Cardiac fibroblast (primary cell): ENCODE results near the gene FAM151A.

ENCODE experiments used
- DNase-seq, 2 donors: peaks; one replicate each; pipeline versions ENCODE4 v3.0.0 to v3.0.0-alpha.2; 2010; ENCODE audit warnings: low read depth in 2 of 2
- H3K4me3 ChIP-seq, 2 donors: replicated peaks in 1 of 2; 1 replicate in 1 of 2; 2 replicates in 1 of 2; pipeline ENCODE4 v1.5.1; 2011; ENCODE audit warnings: low read depth in 2 of 2, low read length in 2 of 2, mild to moderate bottlenecking in 2 of 2, moderate library complexity in 1 of 2
- CTCF ChIP-seq: IDR thresholded peaks from one replicate; pipeline ENCODE4 v1.5.1; 2011; ENCODE audit warnings: low read depth, mild to moderate bottlenecking, low read length, inconsistent platforms

The FAM151A gene

DNA sequence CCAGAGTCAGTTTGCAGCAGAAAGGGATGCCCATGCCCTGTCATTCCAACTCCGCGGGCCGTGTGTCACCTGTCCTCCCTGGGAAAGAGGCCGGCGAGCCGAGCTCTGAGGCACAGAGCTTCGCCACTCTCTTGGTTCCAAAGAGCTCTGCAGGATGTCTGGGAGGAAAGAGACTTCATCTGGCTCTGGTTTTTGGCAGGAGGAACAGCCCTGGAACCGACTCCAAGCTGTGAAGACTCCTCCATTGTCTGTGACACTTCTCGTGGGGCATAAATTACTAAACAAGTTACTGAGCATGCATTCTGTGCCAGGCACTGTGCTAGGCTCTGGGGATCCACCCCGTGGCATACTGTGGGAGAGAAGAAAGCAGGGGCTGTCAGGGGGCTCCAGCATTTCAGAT, 3.9 kb upstream of the FAM151A start:
- no peak for DNase-seq
- no peak for TF ChIP-seq CTCF
- H3K4me3 ChIP-seq, result no peak overlapping the region

GRCh38 chr1:54624466-54625464, 1.4 kb upstream of the FAM151A start:
- no peak overlapping the region for H3K4me3 ChIP-seq
- DNase-seq, result no peak
- TF ChIP-seq CTCF, result no peak

- no peak for DNase-seq
- TF ChIP-seq CTCF, result no peak
- no peak overlapping the region for H3K4me3 ChIP-seq
Measured at GRCh38 chr1:54619749-54620148, 3.6 kb downstream of the FAM151A start.

DNA sequence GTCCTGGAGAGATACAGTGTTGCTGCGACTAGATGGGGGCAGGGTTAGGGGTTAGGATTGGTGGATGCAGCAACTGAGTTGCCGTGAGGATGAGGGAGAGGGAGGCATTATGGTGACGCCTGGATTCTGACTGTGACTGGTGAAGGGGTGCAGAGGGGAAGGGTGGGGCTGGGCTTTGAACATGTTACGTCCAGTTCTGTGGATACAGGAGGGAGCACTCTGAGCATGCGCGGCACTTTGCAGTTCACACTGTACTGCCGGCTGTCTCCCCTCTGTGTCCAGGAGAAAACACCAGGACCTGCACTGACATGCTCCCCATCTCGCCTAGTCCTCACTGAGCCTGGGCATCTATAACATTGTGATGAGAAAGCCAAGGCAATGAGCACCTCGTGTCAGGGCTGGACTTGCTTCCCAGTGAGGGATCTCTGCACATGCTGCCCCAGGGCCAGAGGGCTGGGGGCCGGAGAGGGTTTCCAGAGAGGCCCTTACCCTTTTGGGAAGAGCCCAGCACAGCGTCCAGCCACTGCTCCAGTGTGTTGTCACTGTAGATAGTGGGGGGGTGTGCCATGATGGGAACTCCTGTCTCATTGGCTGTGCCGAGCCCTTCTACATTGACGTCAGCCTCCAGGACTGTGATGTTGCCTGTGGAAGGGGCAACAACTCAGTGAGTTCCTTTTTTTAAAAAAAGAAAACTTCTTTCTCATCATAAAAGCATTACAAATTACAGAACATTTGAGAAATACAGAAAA, 7.6 kb downstream of the FAM151A start:
- DNase-seq, result no peak
- no peak overlapping the region for H3K4me3 ChIP-seq
- no peak for TF ChIP-seq CTCF

DNA sequence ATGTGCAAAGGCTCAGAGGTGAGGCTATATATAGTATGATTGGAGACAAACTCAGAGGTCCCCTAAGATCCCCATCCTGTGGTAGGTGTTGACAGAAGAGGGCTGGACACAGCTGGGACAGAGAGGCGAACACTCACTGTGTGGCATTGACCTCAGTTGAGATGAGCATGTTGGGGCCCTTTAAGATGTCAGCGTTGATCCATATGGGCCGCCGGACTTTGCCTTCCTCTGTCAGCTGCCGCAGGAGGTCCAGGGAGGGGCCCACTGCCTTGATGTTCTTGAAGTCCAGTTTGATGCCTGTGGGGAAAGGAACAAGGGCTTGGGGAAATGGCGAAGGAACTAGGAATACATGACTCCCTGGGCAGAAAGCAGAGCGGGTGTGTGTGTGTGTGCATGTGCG, 8.8 kb downstream of the FAM151A start:
- TF ChIP-seq CTCF, result no peak
- H3K4me3 ChIP-seq, result no peak overlapping the region
- DNase-seq, result no peak

GRCh38 chr1:54614024-54614423, 9.3 kb downstream of the FAM151A start:
- DNase-seq, result peak in 1 of 2 donors; percentile 9
- TF ChIP-seq CTCF, result no peak

More at GRCh38 chr1:54614024-54614423, 9.3 kb downstream of the FAM151A start:
- no peak overlapping the region for H3K4me3 ChIP-seq
